Neuron (in vitro differentiated cells): Measurements from ENCODE around the gene RAB43.
"Not testable (repeated sequence)": the region's sequence is repeated elsewhere in the genome, so short reads cannot be mapped to it uniquely, and the experiment has no call there.

Experiments used
- H2AFZ ChIP-seq: one replicate; pipeline ENCODE4 v1.6.1; 2013; ENCODE audit warnings: low read depth, mild to moderate bottlenecking, inconsistent platforms, low read length, moderate library complexity
- H3K27me3 ChIP-seq: one replicate; pipeline ENCODE4 v1.6.1; 2013; ENCODE audit warnings: low read length; ENCODE audit not compliant: insufficient read depth
- H3K36me3 ChIP-seq: one replicate; pipeline ENCODE4 v1.6.1; 2013; ENCODE audit warnings: low read length; ENCODE audit not compliant: insufficient read depth
- H3K4me1 ChIP-seq: one replicate; pipeline ENCODE4 v1.6.1; 2013; ENCODE audit warnings: low read length; ENCODE audit not compliant: insufficient read depth
- H3K4me3 ChIP-seq: 2 replicates; pipeline ENCODE4 v1.5.1; 2013; ENCODE audit warnings: mild to moderate bottlenecking, low read length, moderate library complexity
- H3K9me3 ChIP-seq: one replicate; pipeline ENCODE4 v1.6.1; 2013; ENCODE audit warnings: low read length

Gene RAB43

GRCh38 chr3:129070086-129070885, 51.3 kb downstream of the RAB43 start:
- H3K27me3 ChIP-seq, result no peaks in the 10 kb centered on the region
- H3K36me3 ChIP-seq, result no peaks in the 10 kb centered on the region
- no peaks in the 10 kb centered on the region for H3K9me3 ChIP-seq
- no peak overlapping the region for H3K4me3 ChIP-seq
- no peak overlapping the region for H2AFZ ChIP-seq
- H3K4me1 ChIP-seq, result no peaks in the 10 kb centered on the region

GRCh38 chr3:129069313-129070085, 52.1 kb downstream of the RAB43 start:
- H3K4me1 ChIP-seq, H3K9me3 ChIP-seq, H3K4me3 ChIP-seq, H3K27me3 ChIP-seq, H3K36me3 ChIP-seq, H2AFZ ChIP-seq: not testable (repeated sequence)

GRCh38 chr3:129068291-129068886, 53.2 kb downstream of the RAB43 start:
- Histone ChIP-seq H3K4me1 (no peaks in the 10 kb centered on the region), H3K36me3 (no peaks in the 10 kb centered on the region), H3K9me3 (no peaks in the 10 kb centered on the region), H3K4me3 (no peak overlapping the region), H3K27me3 (no peaks in the 10 kb centered on the region), H2AFZ (no peak overlapping the region)

- not testable (repeated sequence) for H3K4me3 ChIP-seq, H2AFZ ChIP-seq, H3K27me3 ChIP-seq, H3K9me3 ChIP-seq, H3K36me3 ChIP-seq, H3K4me1 ChIP-seq
Measured at GRCh38 chr3:129067719-129068118, 53.9 kb downstream of the RAB43 start.

- no peaks in the 10 kb centered on the region for H3K4me1 ChIP-seq
- no peak overlapping the region for H3K4me3 ChIP-seq
- no peaks in the 10 kb centered on the region for H3K9me3 ChIP-seq
- no peaks in the 10 kb centered on the region for H3K36me3 ChIP-seq
- no peaks in the 10 kb centered on the region for H3K27me3 ChIP-seq
- H2AFZ ChIP-seq, result no peak overlapping the region
Measured at GRCh38 chr3:129065720-129066073, 55.9 kb downstream of the RAB43 start.

GRCh38 chr3:129065016-129065719, 56.4 kb downstream of the RAB43 start:
- H3K36me3 ChIP-seq, result no peaks in the 10 kb centered on the region
- no peaks in the 10 kb centered on the region for H3K4me1 ChIP-seq
- no peak overlapping the region for H2AFZ ChIP-seq
- H3K4me3 ChIP-seq, result no peak overlapping the region
- H3K27me3 ChIP-seq, result no peaks in the 10 kb centered on the region
- no peaks in the 10 kb centered on the region for H3K9me3 ChIP-seq

GRCh38 chr3:129063841-129064482, 57.6 kb downstream of the RAB43 start:
- no peaks in the 10 kb centered on the region for H3K4me1 ChIP-seq
- H3K27me3 ChIP-seq, result no peaks in the 10 kb centered on the region
- no peaks in the 10 kb centered on the region for H3K9me3 ChIP-seq
- no peak overlapping the region for H2AFZ ChIP-seq
- H3K36me3 ChIP-seq, result no peaks in the 10 kb centered on the region
- no peak overlapping the region for H3K4me3 ChIP-seq

GRCh38 chr3:129063091-129063640, 58.4 kb downstream of the RAB43 start:
- Histone ChIP-seq H3K4me3 (no peak overlapping the region), H3K4me1 (no peaks in the 10 kb centered on the region), H3K9me3 (no peaks in the 10 kb centered on the region), H3K27me3 (no peaks in the 10 kb centered on the region), H3K36me3 (no peaks in the 10 kb centered on the region), H2AFZ (no peak overlapping the region)

GRCh38 chr3:129061888-129062834, 59.4 kb downstream of the RAB43 start:
- Histone ChIP-seq H3K27me3 (no peaks in the 10 kb centered on the region), H2AFZ (no peak overlapping the region), H3K4me1 (no peaks in the 10 kb centered on the region), H3K36me3 (no peaks in the 10 kb centered on the region), H3K4me3 (no peak overlapping the region), H3K9me3 (no peaks in the 10 kb centered on the region)

GRCh38 chr3:129061023-129061887, 60.3 kb downstream of the RAB43 start:
- no peaks in the 10 kb centered on the region for H3K9me3 ChIP-seq
- no peaks in the 10 kb centered on the region for H3K27me3 ChIP-seq
- H3K4me3 ChIP-seq, result no peak overlapping the region
- no peaks in the 10 kb centered on the region for H3K36me3 ChIP-seq
- no peak overlapping the region for H2AFZ ChIP-seq
- no peaks in the 10 kb centered on the region for H3K4me1 ChIP-seq
